ENCODE measurements around the gene MRM3.
"Not testable (repeated sequence)": the region's sequence is repeated elsewhere in the genome, so short reads cannot be mapped to it uniquely, and the experiment has no call there.

The MRM3 gene

DNA sequence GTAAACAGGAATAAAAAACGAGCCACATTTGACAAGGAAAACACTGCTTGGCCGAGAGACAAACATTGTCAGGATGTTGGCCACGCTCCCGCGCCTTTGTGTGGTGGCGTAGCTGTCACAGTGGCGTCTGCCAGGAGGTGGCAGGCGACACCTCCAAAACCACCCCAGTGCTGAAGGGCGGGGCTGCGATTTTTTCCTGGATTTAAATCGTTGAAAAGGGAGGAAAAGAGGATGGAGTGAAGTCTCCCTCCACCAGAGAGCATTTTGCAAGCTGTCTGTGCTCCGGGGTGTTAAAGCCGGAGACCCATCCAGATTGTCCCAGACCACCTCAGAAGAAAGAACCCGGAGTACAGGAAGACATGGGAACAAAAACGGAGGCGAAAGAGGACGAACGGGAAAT lies 12.7 kb downstream of the MRM3 start:
- DNase-seq = peak in 50 of 51 donors; percentile 3 to 89 (median 68)

DNA sequence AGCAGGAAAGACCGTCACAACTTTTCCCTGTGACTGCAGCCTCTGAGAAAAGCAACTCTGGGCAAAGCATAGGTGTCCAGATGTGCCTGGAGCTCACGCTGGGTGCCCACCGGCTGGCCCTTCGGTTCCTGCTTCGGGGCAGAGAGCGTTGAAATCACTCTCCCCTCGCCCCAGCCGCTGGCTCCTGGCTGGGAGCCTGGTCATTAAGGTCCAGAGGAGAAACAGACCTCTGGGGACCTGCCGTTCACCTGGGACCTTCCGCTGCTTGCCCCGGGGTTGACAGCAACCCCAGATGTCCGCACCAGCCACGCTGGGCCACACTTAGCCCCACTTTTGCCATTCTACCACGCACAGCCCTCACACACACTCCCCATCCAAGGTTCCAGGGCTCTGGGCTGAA lies 13.1 kb downstream of the MRM3 start:
- DNase-seq = no peak

GRCh38 chr17:795721-796120 lies 13.6 kb downstream of the MRM3 start:
- no peak for DNase-seq

GRCh38 chr17:796609-797008 lies 14.5 kb downstream of the MRM3 start:
- no peak for DNase-seq

GRCh38 chr17:797236-797840 lies 15.2 kb downstream of the MRM3 start:
- DNase-seq = no peak

DNA sequence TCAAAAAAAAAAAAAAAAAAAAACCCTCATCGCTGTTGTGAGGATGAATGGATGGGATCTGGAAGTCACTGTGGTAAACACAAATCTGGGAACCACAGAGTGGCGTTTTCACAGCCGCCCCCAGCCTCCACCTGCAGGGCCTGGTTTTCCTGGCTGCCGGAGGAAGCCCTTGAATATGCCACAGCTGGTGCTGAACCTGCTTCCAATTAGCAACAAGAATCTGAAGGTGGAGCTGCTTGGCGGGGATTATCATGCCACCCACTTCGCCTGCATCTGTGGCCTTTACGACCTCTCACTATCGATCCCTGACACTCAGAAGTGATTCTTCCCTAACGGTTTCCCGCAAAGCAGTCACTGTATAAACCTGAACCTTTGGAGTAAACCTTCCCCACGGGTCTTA lies 16.1 kb downstream of the MRM3 start:
- DNase-seq = peak in 1 of 51 donors; percentile 23

- DNase-seq = no peak
Observed at GRCh38 chr17:799261-799660, 17.1 kb downstream of the MRM3 start.

GRCh38 chr17:800446-801242 lies 18.5 kb downstream of the MRM3 start:
- no peak for DNase-seq

GRCh38 chr17:801660-802059 lies 19.5 kb downstream of the MRM3 start:
- no peak for DNase-seq

GRCh38 chr17:802481-802880 lies 20.3 kb downstream of the MRM3 start:
- DNase-seq = no peak

DNA sequence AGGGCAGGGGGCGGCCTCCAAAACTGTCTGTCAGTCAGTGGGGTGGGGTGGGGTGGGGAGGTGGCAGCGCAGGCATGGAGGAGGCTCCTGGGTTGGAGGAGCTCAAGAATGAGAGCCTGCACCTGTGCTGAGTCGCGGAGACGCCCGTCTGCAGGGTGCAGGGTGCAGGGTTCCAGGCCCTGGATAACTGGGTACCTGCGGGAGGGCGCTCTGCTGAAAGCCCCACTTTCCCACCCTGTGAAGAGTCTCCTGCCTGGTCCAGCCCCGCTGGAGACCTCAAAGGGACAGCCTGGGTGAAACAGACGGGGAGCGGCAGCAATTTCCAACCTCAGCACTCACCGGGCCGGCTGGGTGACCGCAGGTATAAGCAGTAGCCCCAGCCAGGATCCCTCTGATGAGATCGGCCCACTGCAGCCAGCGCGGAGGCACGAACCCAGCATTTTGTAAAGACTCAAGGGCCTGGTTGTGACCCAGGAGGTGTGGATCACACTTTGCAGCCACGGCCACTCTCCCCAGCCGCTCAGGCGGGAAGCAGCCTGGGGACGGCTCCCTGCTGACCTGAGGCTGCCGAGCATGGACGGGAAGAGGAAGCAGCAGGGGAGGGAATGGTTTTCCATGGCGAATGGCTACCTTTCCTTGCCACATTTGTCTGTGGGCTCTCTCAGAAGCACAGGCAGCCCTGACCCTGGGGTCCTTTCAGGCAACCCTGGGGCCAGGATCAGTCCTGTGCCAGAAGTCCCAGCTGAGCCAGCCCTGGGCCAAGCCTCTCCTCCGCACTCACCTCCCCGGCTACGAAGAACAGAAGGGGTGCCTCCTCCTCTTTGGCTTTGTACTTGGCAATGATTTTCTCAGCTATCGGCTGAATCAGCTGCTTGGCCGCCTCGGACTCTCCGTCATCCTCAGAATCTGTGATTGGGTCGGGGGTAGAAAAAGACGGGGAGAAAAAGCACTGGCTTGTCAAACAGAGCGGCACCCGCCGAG lies 21.0 kb downstream of the MRM3 start:
- peak in 1 of 51 donors; percentile 42 for DNase-seq

DNA sequence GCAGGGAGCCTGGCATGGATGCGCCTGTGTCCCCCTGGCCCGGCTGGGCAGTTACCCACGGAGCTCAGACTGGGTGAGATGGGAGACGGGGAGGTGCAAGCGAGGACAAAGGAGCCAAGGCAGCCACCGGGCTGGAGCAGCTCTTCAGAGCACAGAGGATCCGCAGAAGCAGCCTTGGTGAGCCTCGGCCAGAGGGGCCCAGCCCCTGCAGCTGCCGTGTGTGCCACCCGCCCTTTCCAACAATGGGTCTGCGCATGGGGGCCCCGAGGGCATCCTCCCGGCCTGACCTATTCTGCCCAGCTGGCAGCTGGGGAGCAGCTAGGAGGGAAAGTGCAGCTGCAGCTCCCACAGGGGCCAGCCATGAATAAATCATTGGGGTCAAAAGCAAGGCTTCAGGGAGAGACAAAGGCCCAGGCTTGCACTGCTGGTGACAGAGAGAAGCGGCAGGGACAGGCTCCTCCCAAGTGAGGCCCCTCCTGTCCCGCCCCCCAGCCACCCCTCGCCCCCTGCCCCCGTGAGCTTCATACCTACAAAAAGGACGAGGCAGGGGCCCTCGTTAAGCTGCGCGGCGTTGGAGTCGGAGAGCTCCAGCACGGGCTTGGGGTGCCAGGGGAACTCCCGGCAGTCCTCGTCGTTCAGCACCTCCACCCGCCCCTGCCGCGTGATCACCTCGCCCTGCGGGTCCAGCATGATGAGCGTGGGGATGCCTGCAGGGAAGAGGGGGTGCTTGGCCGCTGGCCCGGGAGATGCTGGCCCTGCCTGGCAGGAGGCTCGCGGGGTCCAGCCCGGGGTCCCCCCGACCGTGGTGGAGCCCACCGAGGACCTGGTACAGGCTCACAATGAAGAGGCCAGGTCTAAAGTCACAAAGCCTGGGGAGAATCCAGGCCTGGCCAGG lies 22.6 kb downstream of the MRM3 start:
- peak in 8 of 51 donors; percentile 3 to 23 (median 11) for DNase-seq

GRCh38 chr17:805886-806285 lies 23.7 kb downstream of the MRM3 start:
- not testable (repeated sequence) for DNase-seq

DNA sequence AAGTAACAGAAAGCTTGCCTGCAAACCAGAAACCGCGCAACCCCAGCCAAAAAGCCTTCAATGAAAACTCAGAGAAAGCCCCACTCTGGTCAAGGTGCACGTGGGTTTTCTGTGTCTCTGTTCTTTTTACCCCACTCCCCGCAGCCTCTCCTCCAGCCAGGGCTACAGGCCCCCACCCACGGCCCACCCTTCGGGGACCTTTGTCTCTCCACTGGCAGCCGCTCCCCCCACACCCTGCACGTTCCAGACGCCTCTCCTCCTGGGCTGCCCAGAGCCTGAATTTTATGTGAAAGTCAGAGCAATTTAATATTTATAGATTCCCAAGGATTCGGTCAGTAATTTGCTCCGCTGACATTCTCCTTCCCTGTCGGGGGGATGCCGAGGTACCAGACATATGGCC lies 24.2 kb downstream of the MRM3 start:
- DNase-seq = no peak

DNA sequence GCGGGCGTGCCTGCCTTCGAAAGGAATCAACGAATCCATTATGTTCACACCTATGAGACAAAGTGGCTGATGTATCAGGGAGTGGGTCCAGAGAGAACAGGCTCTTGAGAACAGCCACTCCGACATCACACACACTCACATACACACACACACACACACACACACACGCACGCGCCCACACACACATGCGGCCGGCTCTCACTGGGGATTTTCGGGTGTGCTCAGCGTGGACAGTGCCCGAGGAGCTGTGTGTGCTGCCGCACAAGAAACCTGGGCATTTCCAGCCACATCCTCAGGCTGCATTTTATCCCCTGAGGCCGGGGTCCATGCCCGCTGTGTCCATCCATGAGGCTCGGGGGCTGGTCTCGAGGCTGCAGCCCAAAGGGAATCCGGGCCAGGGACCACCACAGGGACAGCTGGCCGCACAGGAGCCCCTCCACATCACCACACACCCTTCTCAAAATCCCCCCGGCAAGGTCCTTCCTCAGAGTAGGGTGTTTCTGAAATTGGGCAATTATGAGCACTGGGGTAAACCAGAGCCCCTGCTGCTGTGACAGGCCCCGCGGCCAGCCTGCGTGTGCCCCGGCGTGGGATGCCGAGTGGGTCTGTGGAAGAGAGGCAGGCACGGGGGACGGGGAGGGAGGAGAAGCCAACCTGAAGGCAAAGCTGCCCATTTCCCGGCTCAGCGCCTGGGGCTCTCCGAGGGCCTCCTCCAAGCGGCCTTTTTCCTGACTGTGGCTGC lies 24.8 kb downstream of the MRM3 start:
- DNase-seq = no peak

GRCh38 chr17:807523-808294 lies 25.6 kb downstream of the MRM3 start:
- no peak for DNase-seq

DNA sequence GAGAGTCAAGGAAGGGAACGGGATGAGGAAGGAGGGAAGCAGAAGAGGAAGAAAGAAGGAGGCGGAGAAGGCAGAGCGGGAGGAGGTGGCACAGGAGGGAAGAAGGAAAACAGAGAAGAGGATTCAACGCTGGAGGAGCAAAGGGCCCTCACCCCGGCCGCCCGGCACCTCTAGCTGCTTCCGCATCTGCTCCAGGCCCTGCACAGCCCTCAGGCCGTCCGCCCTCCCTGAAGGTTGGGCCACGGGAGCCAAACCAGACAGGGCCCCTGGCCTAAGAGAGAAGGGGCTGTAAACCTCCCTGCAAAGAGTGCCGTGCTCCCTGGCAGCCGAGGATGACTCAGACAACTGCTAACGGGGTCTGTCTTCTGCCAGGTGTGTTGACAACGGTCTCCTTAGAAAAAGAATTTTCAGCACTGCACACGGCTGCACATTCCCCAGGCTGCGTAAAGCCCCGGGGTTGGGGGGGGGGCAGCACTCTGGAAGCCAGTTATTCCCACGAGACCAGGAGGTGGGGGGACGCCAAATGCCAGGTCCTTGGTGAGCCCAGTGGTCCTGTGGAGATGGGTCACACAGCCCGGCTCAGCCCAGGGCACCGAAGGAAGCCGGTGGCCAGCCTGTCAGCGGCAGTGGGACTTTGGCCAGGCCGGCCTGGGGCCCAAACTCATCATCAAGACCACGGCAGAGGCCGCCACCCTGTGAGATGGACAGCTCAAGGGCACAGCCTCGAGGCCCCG lies 29.1 kb downstream of the MRM3 start:
- DNase-seq = no peak

- DNase-seq = no peak
Observed at GRCh38 chr17:812638-813204, 30.6 kb downstream of the MRM3 start.
